Erythroblast (primary cell): ENCODE results near the gene ABCF2.

Source experiments
- GATA1 ChIP-seq: IDR thresholded peaks from 2 replicates; pipeline ENCODE4 v1.6.1; 2011; ENCODE audit warnings: low read depth, mild to moderate bottlenecking, control low read depth, low read length, moderate library complexity
- POLR2A ChIP-seq: IDR thresholded peaks from 2 replicates; pipeline ENCODE4 v1.6.1; 2011; ENCODE audit warnings: mild to moderate bottlenecking, low read length

DNA sequence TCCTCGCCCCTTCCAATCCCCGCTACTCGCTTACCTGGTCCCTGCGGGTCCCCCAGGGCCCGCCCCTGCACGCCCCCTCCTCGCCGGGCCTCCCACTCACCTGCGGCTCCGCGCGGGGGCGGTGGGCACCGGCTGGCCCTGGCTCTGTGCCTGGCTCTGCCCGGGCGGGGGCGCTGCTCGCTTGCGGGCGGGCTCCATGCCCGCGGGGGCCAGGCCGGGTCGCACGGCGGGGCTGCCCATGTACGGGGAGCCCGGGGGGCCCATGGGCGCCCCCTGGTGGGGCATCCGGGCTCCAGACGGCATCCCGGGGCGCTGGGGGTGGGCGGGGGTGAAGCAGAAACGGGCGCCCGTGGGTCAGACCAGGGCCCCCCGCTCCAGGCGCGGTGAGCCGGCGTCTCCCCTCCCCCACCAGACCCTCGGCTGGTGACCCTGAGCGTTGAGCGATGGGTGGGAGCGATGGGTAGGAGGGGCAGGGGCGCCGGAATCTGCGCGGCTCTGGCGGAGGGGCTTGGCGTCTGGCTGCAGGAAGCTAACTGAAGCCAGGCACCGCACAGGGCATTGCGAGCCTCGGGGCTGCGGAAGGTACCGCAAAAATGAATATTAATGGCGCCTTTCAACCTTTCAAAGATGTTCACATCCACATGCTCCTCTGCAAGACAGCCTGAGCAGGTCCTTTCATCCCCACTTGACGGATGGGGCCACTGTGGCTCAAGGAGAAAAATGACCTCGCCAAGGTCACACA is 18.5 kb upstream of the ABCF2 start:
- TF ChIP-seq POLR2A (no peak), GATA1 (no peak)
